NCI-H345 treated with DMSO at 0.1 percent for 48 hours (cell line): ENCODE data around the gene CRACDL.

Experiments used
- DNase-seq: peaks from one replicate; lab custom pipeline; 2025; ENCODE audit not compliant: unreplicated experiment; lab: John Stamatoyannopoulos, UW

CRACDL gene, protein sequence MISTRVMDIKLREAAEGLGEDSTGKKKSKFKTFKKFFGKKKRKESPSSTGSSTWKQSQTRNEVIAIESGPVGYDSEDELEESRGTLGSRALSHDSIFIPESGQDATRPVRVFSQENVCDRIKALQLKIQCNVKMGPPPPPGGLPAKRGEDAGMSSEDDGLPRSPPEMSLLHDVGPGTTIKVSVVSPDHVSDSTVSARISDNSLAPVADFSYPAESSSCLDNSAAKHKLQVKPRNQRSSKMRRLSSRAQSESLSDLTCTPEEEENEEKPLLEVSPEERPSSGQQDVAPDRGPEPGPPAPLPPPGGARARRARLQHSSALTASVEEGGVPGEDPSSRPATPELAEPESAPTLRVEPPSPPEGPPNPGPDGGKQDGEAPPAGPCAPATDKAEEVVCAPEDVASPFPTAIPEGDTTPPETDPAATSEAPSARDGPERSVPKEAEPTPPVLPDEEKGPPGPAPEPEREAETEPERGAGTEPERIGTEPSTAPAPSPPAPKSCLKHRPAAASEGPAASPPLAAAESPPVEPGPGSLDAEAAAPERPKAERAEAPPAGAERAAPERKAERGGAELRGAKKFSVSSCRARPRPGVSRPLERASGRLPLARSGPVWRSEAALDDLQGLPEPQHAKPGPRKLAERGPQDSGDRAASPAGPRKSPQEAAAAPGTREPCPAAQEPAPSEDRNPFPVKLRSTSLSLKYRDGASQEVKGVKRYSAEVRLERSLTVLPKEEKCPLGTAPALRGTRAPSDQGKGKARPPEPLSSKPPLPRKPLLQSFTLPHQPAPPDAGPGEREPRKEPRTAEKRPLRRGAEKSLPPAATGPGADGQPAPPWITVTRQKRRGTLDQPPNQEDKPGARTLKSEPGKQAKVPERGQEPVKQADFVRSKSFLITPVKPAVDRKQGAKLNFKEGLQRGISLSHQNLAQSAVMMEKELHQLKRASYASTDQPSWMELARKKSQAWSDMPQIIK

DNA sequence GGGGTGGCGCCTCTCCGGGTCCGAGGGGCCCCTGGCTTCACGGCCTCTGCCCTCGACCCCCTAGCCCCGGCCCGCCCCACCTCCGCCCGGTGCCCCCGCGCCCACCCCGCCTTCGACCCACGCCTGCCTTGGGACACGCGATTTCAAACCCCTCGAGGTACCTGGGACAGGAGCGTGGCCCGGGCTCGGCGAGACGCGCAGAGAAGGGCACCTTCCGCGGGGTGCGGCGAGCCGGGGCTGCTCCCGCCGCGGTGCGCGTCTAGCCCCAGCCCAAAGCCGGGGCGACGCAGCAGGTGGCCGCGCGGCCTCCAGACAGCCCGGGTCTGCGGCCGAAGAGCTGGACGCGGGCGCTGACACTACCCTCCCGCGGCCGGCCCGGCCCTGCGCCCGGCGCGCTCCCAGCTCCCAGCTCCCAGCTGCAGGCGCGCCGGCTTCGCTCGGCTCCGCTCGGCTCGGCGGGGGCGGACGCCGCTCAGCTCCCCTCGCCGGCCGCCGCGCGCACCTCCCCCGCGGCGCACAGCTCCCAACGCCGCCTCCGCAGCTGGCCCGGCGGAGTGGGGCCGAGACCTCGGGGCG lies at the start of gene CRACDL:
Gene CRACDL, minus strand, starts transcription at position 449 of the 576 bp plus-strand sequence. CDS start 89,425 bp downstream, outside the sequence.
- DNase-seq, result no peak

DNA sequence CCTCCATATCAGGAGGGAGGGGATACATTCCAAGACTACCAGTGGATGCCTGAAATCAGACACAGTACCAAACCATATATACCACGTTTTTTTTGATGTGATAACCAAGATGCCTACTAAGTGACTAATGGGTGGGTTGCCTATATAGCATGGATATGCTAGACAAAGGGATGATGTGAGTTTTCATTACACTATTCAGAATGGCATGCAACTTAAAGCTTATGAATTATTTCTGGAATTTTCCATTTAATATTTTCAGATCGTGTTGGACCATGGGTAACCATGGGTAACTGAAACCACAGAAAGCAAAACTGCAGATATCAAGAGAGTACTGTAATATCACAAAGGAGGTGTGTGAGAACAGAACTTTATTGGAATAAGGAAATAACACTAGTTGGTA lies 39.6 kb upstream of the CRACDL start:
- no peak for DNase-seq

DNA sequence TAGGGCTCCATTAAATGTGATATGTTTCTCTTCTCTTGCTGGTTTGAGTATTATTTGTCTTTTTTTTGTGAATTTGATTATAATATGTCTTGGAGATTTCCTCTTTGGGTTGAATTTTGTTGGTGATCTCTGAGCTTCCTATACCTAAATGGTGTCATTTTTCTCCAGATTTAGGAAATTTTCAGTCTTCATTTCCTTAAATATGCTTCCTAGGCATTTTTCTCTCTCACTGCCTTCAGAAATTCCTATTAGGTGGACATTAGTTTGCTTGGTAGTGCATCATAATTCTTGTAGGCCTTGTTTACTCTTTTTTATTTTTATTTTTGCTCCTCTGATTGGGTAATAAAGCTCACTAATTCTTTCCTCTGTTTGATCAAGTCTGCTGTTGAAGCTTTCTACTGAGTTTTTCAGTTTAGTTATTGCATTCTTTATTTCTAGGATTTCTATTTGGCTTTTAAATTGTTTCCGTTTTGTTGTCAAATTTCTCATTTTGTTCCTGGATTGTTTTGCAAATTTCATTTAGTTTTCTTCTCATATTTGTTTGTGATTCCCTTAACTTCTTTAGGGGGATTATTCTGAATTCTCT lies 36.6 kb upstream of the CRACDL start:
- no peak for DNase-seq

DNA sequence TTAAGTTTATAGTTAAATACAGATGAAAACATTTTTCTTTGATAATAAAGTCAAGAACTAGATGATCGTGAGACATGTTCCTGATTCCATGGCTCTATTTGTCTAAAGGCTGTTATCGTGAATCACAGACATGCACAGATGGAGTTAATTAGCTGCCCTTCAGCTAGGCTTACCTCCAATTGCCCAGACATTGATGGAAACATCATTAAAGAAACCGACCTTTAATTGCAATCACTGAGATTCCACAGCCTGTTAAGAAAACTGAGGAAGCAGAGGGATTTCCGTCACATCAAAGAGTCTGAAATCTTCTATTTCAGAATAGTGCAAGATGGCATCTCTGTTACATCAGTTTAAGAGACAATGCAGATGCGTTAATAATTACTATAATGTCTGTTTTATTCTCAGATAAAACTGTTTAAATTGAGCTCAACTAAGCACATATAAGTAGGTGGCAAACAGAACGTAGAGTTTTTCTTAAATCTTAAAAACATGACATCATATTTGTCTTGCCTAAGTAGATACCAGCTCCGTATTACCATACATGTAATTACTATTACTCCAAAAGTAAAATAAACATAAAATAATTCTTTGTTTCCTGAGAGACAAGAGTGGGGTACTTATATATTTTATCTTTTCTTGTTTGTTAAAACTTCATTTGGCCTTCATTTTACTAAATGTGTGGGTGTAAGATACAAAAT lies 23.9 kb upstream of the CRACDL start:
- no peak for DNase-seq

DNA sequence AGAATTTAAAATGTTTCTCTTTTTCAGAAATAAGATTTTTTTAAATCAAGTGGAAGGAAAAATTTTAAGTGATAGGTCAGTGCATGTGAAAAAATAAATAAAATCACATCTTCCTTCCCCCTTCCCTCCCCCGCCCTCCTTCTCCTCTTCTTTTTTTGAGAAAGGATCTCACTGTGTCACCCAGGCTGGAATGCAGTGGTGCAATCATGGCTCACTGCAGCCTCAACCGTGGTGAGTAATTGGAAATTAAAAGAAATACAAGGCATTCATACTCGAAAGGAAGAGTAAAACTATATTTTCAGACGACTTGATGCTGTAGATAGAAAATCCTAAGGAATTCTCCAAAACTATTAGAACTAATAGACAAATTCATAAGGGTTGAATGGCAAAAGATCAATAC lies 16.9 kb upstream of the CRACDL start:
- DNase-seq, result no peak

DNA sequence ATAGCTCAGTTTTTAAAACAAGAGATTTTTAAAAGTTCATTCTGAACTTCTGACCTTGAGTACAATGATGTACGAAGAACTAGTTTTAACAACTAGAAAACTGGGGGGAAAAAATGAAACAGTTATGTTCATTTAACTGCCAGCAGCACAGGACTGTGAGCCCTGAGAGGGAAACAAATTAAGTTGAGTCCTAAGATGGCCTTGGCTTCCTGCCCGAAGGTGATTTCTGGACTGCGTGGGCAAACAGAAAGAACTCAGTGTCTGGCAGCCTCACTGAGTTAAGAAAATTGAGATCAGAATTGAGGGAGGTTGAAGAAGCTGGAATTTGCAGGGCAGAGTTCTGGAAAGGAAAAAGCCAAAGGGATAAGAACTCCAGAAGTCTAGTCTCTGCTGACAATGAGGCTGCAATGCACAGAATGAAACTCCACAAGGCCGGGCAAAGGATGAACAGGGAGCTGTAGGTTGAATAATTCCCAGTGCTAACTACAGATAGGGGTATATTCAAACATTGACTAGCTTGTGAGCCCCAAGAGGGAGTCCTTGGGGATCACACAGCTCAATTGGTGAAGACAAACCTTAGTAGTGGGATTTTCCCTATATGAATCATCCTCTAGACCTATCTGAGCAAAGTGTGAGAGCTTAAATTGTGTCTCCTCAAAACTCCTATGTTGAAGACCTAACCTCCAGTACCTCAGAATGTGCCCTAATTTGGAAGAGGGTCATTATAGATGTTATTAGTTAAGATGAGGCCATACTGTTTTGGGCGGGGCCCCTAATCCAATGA lies 13.1 kb upstream of the CRACDL start:
- DNase-seq, result no peak

DNA sequence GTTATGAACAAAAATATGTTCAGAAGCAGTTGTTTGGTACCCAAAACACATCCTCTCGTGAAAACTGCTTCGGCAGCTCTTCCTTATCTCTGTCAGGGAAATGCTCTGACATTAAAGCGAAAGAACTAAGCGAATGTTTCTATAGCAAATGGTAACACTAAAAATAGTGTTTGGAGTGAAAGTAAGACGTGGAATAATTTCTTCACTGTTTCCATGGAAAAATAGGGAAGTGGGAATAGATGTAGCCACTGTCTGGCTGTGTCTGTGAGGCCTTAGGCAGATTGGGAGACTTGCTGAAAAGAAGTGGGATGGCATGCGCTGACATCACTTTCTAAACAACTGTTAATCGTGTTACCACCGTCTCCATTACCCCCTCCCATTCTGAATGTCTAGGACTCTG lies 11.5 kb upstream of the CRACDL start:
- DNase-seq, result no peak

DNA sequence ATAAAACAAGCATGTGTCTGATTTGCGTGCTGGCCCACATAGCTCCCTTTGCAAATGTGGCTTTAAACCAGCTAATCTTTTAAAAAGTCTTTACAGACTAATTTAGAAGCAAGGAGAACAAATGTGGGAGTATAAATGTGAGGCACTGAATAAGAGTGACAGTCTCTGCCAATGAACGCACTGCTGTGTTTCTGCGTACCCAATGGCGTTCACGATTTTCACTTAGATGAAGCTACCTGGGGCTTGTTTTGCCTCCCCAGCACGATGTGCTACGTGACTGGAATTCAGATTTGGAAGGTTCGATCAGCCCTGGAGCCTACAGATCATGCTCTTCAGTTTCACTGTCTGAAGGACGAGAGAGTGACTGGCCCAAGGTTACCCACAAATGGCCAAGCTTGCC lies 10.8 kb upstream of the CRACDL start:
- DNase-seq, result no peak

DNA sequence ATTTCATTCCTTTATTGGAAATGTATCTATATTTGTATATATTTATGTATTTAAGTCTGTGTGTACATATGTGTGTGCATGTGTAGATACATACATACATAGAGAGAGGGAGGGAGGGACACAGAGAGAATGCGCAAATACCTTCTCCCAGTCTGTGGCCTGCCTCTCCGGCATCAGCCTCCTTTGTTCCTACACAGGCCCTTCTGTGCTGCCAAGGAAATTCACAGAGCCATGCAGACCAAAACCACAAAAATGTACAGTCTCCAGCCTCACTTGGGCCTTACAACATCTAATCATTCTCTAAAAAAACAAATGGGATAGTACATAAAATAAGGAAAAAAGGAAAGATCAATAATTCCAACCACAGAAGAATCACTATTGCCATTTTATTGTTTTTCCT lies 8.8 kb upstream of the CRACDL start:
- DNase-seq, result no peak

DNA sequence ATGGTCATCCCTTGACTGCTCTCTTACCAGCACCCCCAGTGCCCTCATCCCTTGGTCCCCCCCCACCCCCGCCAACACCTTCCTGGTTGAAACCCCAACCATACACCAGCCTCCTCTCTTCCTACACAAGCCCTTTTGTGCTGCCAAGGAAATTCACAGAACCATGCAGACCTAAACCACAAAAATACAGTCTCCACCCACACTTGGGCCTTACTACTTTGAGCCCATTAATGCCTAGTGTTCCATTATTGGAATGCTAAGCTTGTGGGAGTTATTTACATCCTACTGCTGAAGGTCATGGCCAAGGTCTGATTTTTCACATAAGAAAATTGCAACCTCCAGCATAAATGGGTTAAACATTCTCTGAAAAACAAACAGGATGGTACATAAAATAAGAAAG lies 4.1 kb upstream of the CRACDL start:
- no peak for DNase-seq

DNA sequence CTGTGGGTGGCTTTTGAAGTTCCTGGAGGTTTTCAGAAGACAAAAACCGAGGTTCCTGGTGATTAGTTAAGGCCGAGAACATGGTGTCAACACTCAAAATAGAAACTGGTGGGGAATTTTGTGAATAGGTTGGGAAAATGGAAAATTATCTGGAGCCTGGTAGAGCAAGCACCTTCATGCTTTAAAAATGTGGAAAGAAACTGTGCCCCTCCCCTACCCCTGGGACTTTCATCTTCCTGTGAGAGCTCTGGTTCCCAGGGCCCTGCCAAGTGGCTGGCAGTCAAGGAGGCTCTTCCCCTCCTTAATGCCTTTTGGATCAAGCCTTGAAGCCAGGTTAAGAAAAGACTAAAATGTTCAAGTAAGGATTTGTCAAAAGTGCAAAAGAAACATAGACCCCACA lies 1.9 kb upstream of the CRACDL start:
- DNase-seq, result no peak

DNA sequence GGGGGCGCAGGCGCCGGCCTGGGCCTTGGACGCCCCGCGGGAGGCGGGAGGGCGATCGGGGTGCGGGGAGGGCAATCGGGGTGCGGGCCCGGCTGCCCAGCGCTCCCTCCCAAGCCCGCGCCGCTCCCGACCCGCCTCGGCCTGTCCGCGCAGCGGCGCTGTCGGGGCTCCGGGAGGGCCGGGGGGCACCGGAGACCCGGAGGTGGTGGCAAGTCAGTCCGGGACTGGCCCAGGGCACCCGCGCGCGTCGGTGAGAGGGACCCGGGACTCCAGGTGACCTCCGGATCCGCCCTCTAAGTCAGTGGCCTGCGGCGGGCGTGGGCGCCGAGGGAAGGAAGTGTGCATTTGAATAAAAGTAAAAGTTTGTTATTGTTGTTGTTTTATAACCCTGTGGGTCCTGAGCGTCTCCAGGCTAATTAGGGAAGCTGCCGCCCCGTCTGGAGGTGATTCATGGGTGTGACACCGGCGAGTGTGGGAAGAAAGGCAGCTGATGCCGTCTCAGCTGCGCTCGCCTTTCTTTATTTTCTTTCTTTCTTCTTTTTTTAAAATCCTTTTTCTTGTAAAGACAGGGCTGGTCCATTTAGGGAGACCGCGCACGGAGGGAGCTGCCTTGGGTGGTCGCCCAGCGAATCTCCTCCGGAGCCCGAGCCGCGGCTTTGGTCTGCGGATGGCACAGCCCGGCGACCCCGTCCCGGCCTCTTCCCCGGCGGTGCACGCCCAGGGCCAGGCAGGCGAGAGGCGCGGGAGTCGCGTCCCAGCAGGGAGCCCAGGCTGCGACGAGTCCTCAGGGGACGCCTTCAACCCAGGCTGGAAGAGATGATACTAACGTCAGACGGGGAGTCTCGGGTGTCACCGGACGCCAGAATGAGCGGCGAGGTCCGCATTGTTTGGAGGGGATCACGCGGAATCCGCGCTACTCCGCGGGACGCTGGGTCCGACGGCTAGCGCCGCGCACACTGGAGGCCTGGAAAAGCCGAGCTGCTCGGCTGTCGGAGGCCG lies 627 bp upstream of the CRACDL start:
- no peak for DNase-seq

DNA sequence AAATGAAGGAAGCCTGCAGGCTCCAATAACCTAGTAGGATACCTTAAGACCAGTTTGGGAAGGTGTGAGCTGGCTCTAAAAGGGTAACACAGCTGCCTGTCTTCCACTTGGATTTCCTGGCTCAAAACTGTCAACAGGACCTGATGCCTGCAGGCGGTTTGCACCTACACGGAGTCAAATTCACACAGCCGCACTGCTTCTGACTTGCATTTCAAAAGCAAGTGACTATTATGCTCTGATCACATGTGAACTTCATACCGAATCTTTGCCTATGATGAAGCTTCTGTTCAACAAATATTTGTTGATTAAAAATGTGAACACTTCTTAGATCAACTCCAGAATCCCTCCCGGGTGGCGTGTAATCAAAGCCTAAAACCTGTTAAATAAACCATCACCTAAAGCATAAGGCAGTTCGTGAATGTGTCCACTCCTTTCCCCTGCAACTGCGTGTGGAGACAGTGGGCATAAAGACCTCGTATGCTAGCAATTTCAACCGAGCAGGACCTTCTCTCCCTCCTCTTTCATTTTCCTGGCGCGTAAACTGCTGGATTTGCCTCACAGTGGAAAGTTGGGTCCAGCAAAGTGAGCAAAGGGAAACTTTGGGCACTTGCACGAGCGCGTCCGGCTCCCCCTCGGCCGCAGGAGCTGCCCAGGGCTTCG lies 784 bp downstream of the CRACDL start:
- DNase-seq, result peak; percentile 47

DNA sequence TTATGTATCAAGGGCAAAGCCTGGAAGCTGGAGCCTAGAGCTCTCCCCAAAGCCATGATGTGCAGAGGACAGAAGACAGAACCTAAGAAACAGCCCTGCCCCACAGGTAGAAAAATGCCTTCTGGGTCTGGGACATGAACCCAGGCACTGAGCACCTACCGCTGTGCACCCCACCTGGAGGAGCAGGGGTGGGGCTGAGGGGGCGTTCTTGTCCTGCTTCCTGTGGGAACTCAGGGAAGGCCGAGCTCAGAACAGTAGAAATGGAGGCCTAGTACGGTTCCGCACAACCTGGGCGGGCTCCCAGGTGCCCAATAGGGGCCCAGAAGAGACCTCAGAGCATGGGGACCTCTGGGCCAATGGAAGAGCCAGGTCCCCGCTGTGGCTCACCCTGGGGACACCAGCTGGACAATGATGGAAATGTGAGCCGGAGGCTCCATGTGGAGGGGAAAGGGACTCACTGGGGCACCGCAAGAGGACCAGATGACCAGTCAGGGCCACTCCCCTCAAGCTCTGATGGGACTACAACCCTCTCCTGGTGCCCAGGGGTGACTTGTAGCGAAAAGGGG lies 3.2 kb downstream of the CRACDL start:
- DNase-seq, result no peak

DNA sequence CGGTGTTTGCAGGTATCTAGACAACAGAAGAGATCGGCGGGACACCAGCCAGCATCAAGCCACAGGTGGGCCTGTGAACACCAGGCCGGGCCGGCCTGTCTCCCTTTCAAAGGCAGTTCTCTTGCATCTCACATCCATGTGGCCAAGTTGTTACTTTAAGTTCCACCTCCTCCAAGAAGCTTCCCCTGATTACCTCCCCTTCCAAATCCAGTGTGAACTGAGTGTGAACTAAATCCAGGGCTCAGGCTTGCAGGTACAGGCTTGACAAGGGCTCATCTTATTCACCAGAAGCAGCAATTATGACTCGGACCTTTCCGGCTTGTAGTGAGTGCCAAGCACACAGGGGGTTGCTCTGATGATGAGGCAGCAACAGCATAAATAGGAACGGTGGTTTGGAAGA lies 3.9 kb downstream of the CRACDL start:
- DNase-seq, result no peak

DNA sequence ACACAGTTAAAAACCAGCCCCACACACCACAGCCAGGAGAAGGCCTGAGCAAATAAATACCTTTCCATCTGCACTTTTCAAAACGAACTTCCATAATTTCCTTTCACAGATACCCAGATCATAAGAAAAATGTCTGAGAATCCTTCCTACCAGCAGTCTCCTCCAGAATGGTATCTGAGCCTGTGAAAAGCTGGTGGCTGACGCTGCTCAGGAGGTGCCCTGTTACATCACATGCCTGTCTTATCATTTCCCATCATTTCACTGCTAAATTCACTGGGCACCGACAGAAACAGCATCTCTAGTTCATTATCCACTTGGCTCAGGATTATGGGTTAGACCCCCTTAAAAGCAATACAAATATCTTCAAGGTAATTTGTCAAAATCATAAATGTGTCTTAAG lies 4.4 kb downstream of the CRACDL start:
- DNase-seq, result no peak

DNA sequence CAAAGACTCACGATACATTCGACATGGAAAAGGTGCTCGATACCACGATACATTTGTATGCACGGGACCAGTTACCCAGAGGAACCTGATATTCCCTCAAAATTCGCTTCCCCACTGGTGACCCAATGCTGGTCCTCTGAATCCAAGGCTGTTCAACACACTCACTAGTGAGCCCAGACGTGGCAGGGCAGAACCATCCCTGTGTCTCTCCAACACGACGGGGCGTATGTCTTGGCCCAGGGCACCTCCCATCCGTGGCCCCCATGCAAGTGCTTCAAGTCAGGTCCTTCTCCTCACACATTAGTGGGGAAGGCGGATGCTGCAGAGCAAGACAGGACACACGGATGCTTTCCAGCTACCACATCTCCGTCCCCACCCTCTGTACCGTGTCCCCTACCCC lies 6.1 kb downstream of the CRACDL start:
- no peak for DNase-seq

DNA sequence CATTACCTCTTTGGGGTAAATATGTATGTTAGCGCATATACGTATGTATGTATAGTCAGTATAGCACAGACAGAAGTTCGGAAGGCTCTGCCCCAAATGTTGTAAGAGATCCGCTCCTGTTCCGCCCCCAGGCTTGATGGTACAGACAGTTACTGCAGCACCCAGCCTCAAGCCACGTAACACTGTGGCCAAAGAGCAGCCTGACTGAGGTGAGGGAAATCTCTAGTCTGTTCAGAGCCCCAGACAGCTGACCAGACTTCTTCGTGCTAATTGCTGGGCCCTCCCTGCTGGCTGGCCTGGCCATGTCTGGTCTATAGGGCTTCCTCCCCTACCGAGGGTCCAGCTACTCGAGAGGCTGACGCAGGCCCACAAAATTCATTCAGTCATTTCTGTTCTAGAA lies 7.8 kb downstream of the CRACDL start:
- DNase-seq, result no peak
